ENCODE data around the gene HOXA5. TPM values are rescaled to one million over a fixed set of nuclear protein-coding genes. Genes with fewer than 3 reads are reported as not detected.

Gene HOXA5
- total RNA-seq, 3 donors from 2014 or later = 16.1 to 26.6 (median 23.8) TPM

- no peak for ATAC-seq
- Histone ChIP-seq H3K4me3 (peak overlapping the region; percentile 85), H3K36me3 (ENCODE audit: low read depth) (no peaks in the 10 kb centered on the region), H3K9me3 (no peaks in the 10 kb centered on the region), H3K4me1 (ENCODE audit: low read depth) (peaks cover 21% of the 10 kb centered on the region)
- DNase-seq = peak in 2 of 3 donors; percentile 51 to 55
- intact Hi-C loops (cut with DNase I, micrococcal nuclease) = loop anchor here in 1 of 2 donors (10.0 kb wide), 1 partner anchor 230 kb away; the partner anchor contains the start of gene SKAP2
- no peak for TF ChIP-seq CTCF (IDR thresholded peaks at IDR 0.05)
Observed at GRCh38 chr7:27095050-27095896, 48.2 kb downstream of the HOXA5 start.

GRCh38 chr7:27094304-27095049, 49.0 kb downstream of the HOXA5 start:
- no peak for DNase-seq
- H3K4me1 ChIP-seq (ENCODE audit: low read depth) = peaks cover 13% of the 10 kb centered on the region
- H3K4me3 ChIP-seq = no peak overlapping the region
- no peak for TF ChIP-seq CTCF (IDR thresholded peaks at IDR 0.05)
- ATAC-seq = no peak
- intact Hi-C loops (cut with DNase I, micrococcal nuclease) = loop anchor here in 1 of 2 donors (10.0 kb wide), 1 partner anchor 230 kb away; the partner anchor contains the start of gene SKAP2
- H3K9me3 ChIP-seq = no peaks in the 10 kb centered on the region
- no peaks in the 10 kb centered on the region for H3K36me3 ChIP-seq (ENCODE audit: low read depth)

- Histone ChIP-seq H3K4me1 (ENCODE audit: low read depth) (peaks cover 9% of the 10 kb centered on the region), H3K36me3 (ENCODE audit: low read depth) (no peaks in the 10 kb centered on the region), H3K4me3 (no peak overlapping the region), H3K9me3 (no peaks in the 10 kb centered on the region)
- ATAC-seq (no peak), DNase-seq (no peak)
- TF ChIP-seq CTCF (IDR thresholded peaks at IDR 0.05) = no peak
- intact Hi-C loops (cut with DNase I, micrococcal nuclease) = loop anchor here in 1 of 2 donors (10.0 kb wide), 1 partner anchor 229 kb away; the partner anchor contains the start of gene SKAP2
Observed at GRCh38 chr7:27093184-27093895, 50.1 kb downstream of the HOXA5 start.

GRCh38 chr7:27092819-27093110, 50.7 kb downstream of the HOXA5 start:
- intact Hi-C loops (cut with DNase I, micrococcal nuclease) = loop anchor here in 1 of 2 donors (10.0 kb wide), 1 partner anchor 228 kb away; the partner anchor contains the start of gene SKAP2
- DNase-seq = no peak
- H3K36me3 ChIP-seq (ENCODE audit: low read depth) = no peaks in the 10 kb centered on the region

More at GRCh38 chr7:27092819-27093110, 50.7 kb downstream of the HOXA5 start:
- no peaks in the 10 kb centered on the region for H3K9me3 ChIP-seq
- no peak for TF ChIP-seq CTCF (IDR thresholded peaks at IDR 0.05)
- no peak for ATAC-seq
- H3K4me1 ChIP-seq (ENCODE audit: low read depth) = peaks cover 9% of the 10 kb centered on the region
- no peak overlapping the region for H3K4me3 ChIP-seq
